DOHH2 (cell line): ENCODE measurements around the gene FXR2.

ENCODE experiments used
- CTCF ChIP-seq: fragments of 200-600 bp; sonication (generic); IDR thresholded peaks from one replicate; pipeline ENCODE4 v1.5.1; 2014; ENCODE audit warnings: antibody characterized with exemption, mild to moderate bottlenecking, low read depth, low read length; ENCODE audit not compliant: poor library complexity, severe bottlenecking
- EZH2phosphoT487 ChIP-seq: fragments of 200-600 bp; sonication (generic); IDR thresholded peaks from 2 replicates; pipeline ENCODE4 v1.6.1; 2017; ENCODE audit warnings: borderline replicate concordance, mild to moderate bottlenecking, antibody characterized with exemption, low read length, moderate library complexity, mixed read lengths

- TF ChIP-seq CTCF (no peak), EZH2phosphoT487 (no peak)
Measured at GRCh38 chr17:7612294-7612640, 2.4 kb downstream of the FXR2 start.
